Naive thymus-derived CD8-positive, alpha-beta T cell (primary cell): ENCODE measurements around the gene FAM168A. TPM values are rescaled to one million over a fixed set of nuclear protein-coding genes. Genes with fewer than 3 reads are reported as not detected.

Source experiments
- ATAC-seq, 2 donors: fragments of 150-1000 bp; cut with Tn5 transposase in 1 of 2; sonication (Bioruptor Pico), chemical (Tn5 transposase) in 1 of 2; 1 replicate in 1 of 2; 2 replicates in 1 of 2; pipeline ENCODE4 v1.10.0; 2021; ENCODE audit warnings: mild to moderate bottlenecking in 2 of 2, moderate library complexity in 2 of 2
- POLR2A ChIA-PET: fragments of 350-600 bp; sonication (Branson Sonifier 250); formaldehyde crosslinking; loops from one replicate; lab custom pipeline; 2021; ENCODE audit warnings: antibody characterized with exemption; lab: Charles Lee
- DNase-seq, 10 donors: peaks; one replicate each; pipeline versions ENCODE4 v3.0.0 to v3.0.0-alpha.2; 2020 to 2022
- H3K27ac Mint-ChIP-seq, 10 donors: one replicate each; pipeline ENCODE4 v1.8.0; 2020 to 2022; ENCODE audit warnings: mild to moderate bottlenecking in 10 of 10, mixed read lengths in 10 of 10, moderate library complexity in 4 of 10, inconsistent platforms in 1 of 10
- H3K27me3 Mint-ChIP-seq, 5 donors: one replicate each; pipeline ENCODE4 v1.8.0; 2021 to 2022; ENCODE audit warnings: mixed read lengths in 5 of 5
- H3K36me3 Mint-ChIP-seq, 3 donors: one replicate each; pipeline ENCODE4 v1.8.0; 2020 to 2022; ENCODE audit warnings: mixed read lengths in 3 of 3, mild to moderate bottlenecking in 2 of 3, inconsistent platforms in 1 of 3
- H3K4me1 Mint-ChIP-seq, 4 donors: one replicate each; pipeline ENCODE4 v1.8.0; 2021 to 2022; ENCODE audit warnings: mixed read lengths in 4 of 4
- H3K4me3 Mint-ChIP-seq, 10 donors: one replicate each; pipeline ENCODE4 v1.8.0; 2020 to 2022; ENCODE audit warnings: mild to moderate bottlenecking in 10 of 10, mixed read lengths in 10 of 10, moderate library complexity in 6 of 10, inconsistent platforms in 1 of 10
- H3K9me3 Mint-ChIP-seq, 9 donors: one replicate each; pipeline ENCODE4 v1.8.0; 2020 to 2022; ENCODE audit warnings: mixed read lengths in 9 of 9, mild to moderate bottlenecking in 3 of 9, inconsistent platforms in 1 of 9, moderate library complexity in 1 of 9
- polyA plus RNA-seq, 3 donors: library from polyadenylated mRNA; unstranded; fragments of 300-500 nt; fragmentation: Illumina TruSeq; gene quantifications; one replicate each; pipeline ENCODE4 v1.2.3, GENCODE V29; 2021
- total RNA-seq, 8 experiments: library from RNA in 2 of 8; stranded (reverse) in 2 of 8; gene quantifications; one replicate each; pipeline ENCODE4 v1.2.3 and lab custom pipeline; 2021 to 2026

Gene FAM168A
- total and polyA plus RNA-seq, 5 experiments from 2014 or later: 2.6 to 21.7 (median 5.0) TPM

- POLR2A ChIA-PET: interaction anchor here (1.0 to 1.8 kb wide), 4 partner anchors 16 to 42 kb away, joined by 3 to 18 read pairs (median 4); no protein-coding TSS in a partner anchor
- H3K9me3 Mint-ChIP-seq: no peaks in the 10 kb centered on the region
- no peaks in the 10 kb centered on the region for H3K27me3 Mint-ChIP-seq
- peak in 1 of 2 donors; percentile 4 for ATAC-seq
- peaks cover 9 to 21% (median 13%) of the 10 kb centered on the region in 4 donors for H3K4me1 Mint-ChIP-seq
- no peak for DNase-seq
- H3K4me3 Mint-ChIP-seq: no peak overlapping the region
- H3K36me3 Mint-ChIP-seq: peaks cover 0 to 20% (median 1%) of the 10 kb centered on the region in 3 donors
- H3K27ac Mint-ChIP-seq: peak overlapping the region in 5 of 10 donors; percentile 52 to 91 (median 65)
Observed at GRCh38 chr11:73393011-73393380, 204.9 kb downstream of the FAM168A start.

DNA sequence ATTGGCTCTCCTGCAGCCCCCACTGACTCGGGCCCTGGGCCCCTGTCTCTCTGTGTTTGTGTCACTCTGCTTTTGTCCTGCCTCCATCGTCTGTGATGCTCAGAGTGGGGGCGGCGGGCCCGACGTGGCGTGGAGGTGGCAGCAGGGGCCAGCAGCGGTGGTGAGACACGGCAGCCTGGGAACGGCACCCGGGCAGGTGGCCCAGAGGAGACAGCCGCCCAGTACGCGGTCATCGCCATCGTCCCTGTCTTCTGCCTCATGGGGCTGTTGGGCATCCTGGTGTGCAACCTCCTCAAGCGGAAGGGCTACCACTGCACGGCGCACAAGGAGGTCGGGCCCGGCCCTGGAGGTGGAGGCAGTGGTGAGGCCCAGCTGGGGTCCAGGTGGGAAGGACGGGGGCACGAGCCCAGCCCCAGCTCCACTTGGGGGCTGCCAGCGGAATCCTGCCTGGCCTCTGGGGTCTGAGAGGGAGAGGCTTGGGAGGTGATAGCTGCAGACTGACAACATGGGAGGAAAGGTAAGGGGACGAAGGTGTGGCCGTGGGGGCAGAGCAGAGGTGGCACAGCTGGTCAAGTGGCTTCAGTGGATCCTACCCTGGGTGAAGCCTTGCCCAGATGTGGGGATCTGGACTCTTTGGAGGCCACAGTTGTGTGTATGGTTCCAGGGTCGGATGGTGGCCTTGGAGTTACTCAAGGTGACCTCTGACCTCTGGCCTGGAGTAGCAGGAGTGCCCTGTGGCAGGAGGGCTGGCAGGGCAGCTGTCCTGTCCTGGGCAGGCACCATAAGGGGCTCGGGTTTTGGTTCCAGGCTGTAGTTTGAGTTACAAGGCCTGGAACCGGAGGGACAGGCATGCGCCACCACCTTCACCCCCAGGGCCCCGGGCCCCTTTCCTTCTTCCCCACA lies 205.6 kb downstream of the FAM168A start:
- H3K4me1 Mint-ChIP-seq: peaks cover 15 to 27% (median 17%) of the 10 kb centered on the region in 4 donors
- H3K4me3 Mint-ChIP-seq: no peak overlapping the region
- DNase-seq (peak in 1 of 10 donors; percentile 18), ATAC-seq (no peak)
- no peaks in the 10 kb centered on the region for H3K27me3 Mint-ChIP-seq
- H3K9me3 Mint-ChIP-seq: no peaks in the 10 kb centered on the region
- POLR2A ChIA-PET: interaction anchor here (1.0 to 1.8 kb wide), 4 partner anchors 15 to 41 kb away, joined by 3 to 18 read pairs (median 4); no protein-coding TSS in a partner anchor
- peaks cover 0 to 20% (median 1%) of the 10 kb centered on the region in 3 donors for H3K36me3 Mint-ChIP-seq
- peak overlapping the region in 1 of 10 donors; percentile 67 for H3K27ac Mint-ChIP-seq

- H3K27me3 Mint-ChIP-seq: no peaks in the 10 kb centered on the region
- no peak overlapping the region for H3K27ac Mint-ChIP-seq
Observed at GRCh38 chr11:73391665-73392064, 206.2 kb downstream of the FAM168A start.

DNA sequence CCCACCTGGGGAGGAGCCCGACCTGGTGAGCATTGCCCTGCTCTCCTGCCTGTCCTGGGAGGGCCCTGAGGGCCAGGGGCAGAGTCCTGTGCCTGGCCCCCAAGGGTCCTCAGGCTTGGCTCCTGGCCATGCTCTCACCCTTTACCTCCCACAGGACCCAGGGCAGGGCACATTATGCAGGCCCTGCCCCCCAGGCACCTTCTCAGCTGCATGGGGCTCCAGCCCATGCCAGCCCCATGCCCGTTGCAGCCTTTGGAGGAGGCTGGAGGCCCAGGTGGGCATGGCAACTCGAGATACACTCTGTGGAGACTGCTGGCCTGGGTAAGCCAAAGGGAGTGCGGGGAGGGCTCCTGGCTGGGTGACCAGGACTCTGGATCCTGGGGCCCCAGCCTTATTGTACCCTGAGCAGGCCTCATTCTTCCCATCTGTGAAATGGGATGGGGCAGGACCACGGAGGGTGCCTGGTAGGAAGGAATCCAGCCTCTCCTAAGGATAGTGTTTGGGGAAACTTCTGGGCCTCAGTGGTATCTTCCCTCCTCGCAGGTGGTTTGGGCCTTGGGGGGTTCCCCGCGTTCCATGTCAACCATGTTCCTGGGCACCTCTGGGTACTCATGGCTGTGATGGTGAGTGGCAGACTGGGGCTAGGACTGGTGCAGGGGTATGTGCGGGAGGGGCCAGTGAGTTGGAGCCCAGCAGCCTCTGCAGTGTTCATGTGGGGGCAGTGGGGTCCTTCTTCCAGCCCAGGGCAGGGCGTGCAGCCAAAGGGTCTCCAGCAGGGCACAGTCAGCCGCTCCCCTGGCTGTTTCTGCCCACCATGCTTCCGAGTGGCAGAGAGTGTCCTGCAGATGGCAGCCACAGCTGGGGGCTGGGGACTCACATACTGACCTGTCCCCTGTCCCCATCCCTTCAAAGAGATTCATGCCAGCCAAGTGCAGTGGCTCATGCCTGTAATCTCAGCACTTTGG lies 207.0 kb downstream of the FAM168A start:
- Mint-ChIP-seq H3K4me3 (peak overlapping the region in 1 of 10 donors; percentile 6), H3K9me3 (no peaks in the 10 kb centered on the region), H3K27ac (peak overlapping the region in 2 of 10 donors; percentile 9 to 76), H3K36me3 (peaks cover 0 to 11% (median 1%) of the 10 kb centered on the region in 3 donors), H3K4me1 (peaks cover 21 to 41% (median 32%) of the 10 kb centered on the region in 4 donors), H3K27me3 (no peaks in the 10 kb centered on the region)
- POLR2A ChIA-PET: no interaction called here
- DNase-seq (peak in 1 of 10 donors; percentile 17), ATAC-seq (no peak)

More at GRCh38 chr11:73391665-73392064, 206.2 kb downstream of the FAM168A start:
- DNase-seq: no peak
- no peaks in the 10 kb centered on the region for H3K9me3 Mint-ChIP-seq
- POLR2A ChIA-PET: no interaction called here
- H3K36me3 Mint-ChIP-seq: peaks cover 0 to 14% (median 1%) of the 10 kb centered on the region in 3 donors
- H3K4me1 Mint-ChIP-seq: peaks cover 17 to 34% (median 24%) of the 10 kb centered on the region in 4 donors
- ATAC-seq: no peak
- H3K4me3 Mint-ChIP-seq: no peak overlapping the region

- no peak for DNase-seq
- Mint-ChIP-seq H3K27ac (peak overlapping the region in 7 of 10 donors; percentile 10 to 83 (median 71)), H3K27me3 (no peaks in the 10 kb centered on the region), H3K36me3 (peaks cover 0 to 11% (median 1%) of the 10 kb centered on the region in 3 donors), H3K9me3 (no peaks in the 10 kb centered on the region), H3K4me3 (peak overlapping the region in 1 of 10 donors; percentile 40), H3K4me1 (peaks cover 22 to 51% (median 41%) of the 10 kb centered on the region in 4 donors)
- POLR2A ChIA-PET: interaction anchor here (1.1 kb wide), 1 partner anchor 13 kb away, joined by 3 read pairs; no protein-coding TSS in a partner anchor
- ATAC-seq: no peak
Observed at GRCh38 chr11:73389916-73390315, 208.0 kb downstream of the FAM168A start.

DNA sequence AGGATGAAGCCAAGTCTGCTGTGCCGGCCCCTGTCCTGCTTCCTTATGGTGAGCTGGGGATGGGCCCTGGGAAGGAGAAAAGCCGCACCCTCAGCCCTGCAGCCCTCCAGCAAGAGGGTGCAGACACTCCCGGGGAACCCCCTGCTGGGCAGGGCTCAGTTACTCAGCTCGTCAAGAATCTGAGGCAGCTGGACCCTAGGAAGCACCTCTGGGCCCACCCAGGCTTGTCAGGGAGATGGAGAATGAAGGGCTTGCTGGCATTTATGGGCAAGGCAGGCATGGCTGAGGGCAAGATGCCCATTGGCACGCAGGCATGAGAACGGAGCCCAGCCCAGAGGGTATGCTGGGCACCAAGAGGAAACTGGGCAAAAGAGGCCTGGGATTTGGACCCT lies 208.8 kb downstream of the FAM168A start:
- DNase-seq (no peak), ATAC-seq (no peak)
- peaks cover 0 to 11% (median 1%) of the 10 kb centered on the region in 3 donors for H3K36me3 Mint-ChIP-seq
- POLR2A ChIA-PET: interaction anchor here (1.0 to 1.1 kb wide), 2 partner anchors 12 to 24 kb away, joined by 3 read pairs; no protein-coding TSS in a partner anchor
- no peak overlapping the region for H3K4me3 Mint-ChIP-seq
- H3K27ac Mint-ChIP-seq: peak overlapping the region in 2 of 10 donors; percentile 76 to 83
- H3K4me1 Mint-ChIP-seq: peaks cover 28 to 59% (median 49%) of the 10 kb centered on the region in 4 donors
- no peaks in the 10 kb centered on the region for H3K9me3 Mint-ChIP-seq
- no peaks in the 10 kb centered on the region for H3K27me3 Mint-ChIP-seq

- ATAC-seq (no peak), DNase-seq (no peak)
- Mint-ChIP-seq H3K36me3 (peaks cover 0 to 10% (median 1%) of the 10 kb centered on the region in 3 donors), H3K4me3 (peak overlapping the region in 1 of 10 donors; percentile 22), H3K27ac (peak overlapping the region in 6 of 10 donors; percentile 52 to 87 (median 65)), H3K27me3 (no peaks in the 10 kb centered on the region), H3K9me3 (no peaks in the 10 kb centered on the region), H3K4me1 (peaks cover 33 to 63% (median 55%) of the 10 kb centered on the region in 4 donors)
- POLR2A ChIA-PET: interaction anchor here (1.0 to 1.3 kb wide), 2 partner anchors 9 to 23 kb away, joined by 3 read pairs; no protein-coding TSS in a partner anchor
Observed at GRCh38 chr11:73388265-73389133, 209.4 kb downstream of the FAM168A start.

DNA sequence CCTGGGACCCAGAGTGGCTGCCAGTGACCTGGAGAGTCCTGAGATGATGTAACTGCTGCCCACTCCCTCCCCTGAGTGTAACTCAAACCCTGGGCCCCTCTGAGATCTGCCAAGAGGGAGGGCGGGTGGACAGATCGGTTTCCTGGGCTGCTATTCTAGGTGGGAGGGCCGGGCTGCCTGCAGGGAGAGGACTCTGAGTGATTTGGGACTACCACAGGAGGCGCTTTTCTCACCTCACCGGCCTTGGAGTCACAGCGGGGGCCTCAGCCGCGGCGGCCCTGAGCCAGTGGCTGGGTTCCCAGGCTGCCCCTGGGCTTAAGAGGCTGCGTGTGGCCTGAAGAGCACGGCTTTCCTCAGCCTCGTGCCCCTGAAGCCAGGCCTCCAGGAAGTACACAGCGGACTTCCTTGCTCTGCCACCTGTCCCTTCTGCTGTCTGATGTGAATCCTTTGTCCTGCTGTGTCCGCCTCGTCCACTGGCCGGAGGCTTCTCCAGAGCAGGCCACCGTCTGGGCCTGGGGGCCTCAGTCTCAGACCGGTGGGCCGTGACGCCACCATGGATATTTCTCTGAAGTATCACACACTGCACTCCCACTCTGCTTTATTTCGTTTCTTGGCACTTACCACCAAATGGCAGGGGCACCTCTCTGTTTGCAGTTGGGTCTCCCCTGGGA lies 210.2 kb downstream of the FAM168A start:
- Mint-ChIP-seq H3K4me3 (peak overlapping the region in 1 of 10 donors; percentile 22), H3K27me3 (no peaks in the 10 kb centered on the region), H3K4me1 (peaks cover 35 to 66% (median 60%) of the 10 kb centered on the region in 4 donors), H3K9me3 (no peaks in the 10 kb centered on the region), H3K27ac (peak overlapping the region in 9 of 10 donors; percentile 52 to 93 (median 83)), H3K36me3 (peaks cover 0 to 9% (median 1%) of the 10 kb centered on the region in 3 donors)
- no peak for DNase-seq
- no peak for ATAC-seq
- POLR2A ChIA-PET: interaction anchor here (1.0 to 1.3 kb wide), 2 partner anchors 8 to 22 kb away, joined by 3 read pairs; no protein-coding TSS in a partner anchor

DNA sequence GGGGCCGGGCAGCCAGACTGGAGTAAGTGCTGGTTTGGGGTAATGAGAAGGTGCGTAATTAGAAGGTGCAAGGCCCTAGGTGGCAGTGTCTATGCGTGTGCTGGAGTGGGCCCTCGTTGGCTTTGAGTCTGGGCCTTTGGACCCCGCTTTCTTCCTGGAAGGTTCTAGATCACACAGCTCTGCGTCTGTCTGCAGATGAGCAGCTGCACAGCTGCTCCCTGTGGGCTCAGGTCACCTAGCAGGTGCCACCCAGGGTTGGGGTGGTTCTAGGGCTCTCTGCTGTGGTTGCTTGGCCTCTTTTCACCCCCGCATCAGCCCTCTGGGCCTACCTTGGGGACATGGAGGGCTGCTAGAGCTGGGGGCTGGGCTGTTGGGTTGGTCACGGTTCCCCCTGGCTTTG lies 211.4 kb downstream of the FAM168A start:
- peak overlapping the region in 6 of 10 donors; percentile 11 to 93 (median 78) for H3K27ac Mint-ChIP-seq
- H3K36me3 Mint-ChIP-seq: peaks cover 0 to 5% (median under 1%) of the 10 kb centered on the region in 3 donors
- H3K9me3 Mint-ChIP-seq: no peaks in the 10 kb centered on the region
- ATAC-seq (no peak), DNase-seq (no peak)
- POLR2A ChIA-PET: interaction anchor here (0.5 kb wide), 1 partner anchor 10 kb away, joined by 4 read pairs; the partner anchor contains the start of gene RELT
- no peaks in the 10 kb centered on the region for H3K27me3 Mint-ChIP-seq
- peak overlapping the region in 2 of 10 donors; percentile 29 to 55 for H3K4me3 Mint-ChIP-seq
- H3K4me1 Mint-ChIP-seq: peaks cover 37 to 78% (median 70%) of the 10 kb centered on the region in 4 donors

- DNase-seq: no peak
- ATAC-seq: no peak
- Mint-ChIP-seq H3K9me3 (no peaks in the 10 kb centered on the region), H3K27me3 (no peaks in the 10 kb centered on the region), H3K36me3 (peaks cover 0 to 5% (median 0%) of the 10 kb centered on the region in 3 donors), H3K4me3 (peak overlapping the region in 6 of 10 donors; percentile 5 to 73 (median 32)), H3K27ac (peak overlapping the region in 9 of 10 donors; percentile 35 to 88 (median 72)), H3K4me1 (peaks cover 40 to 81% (median 73%) of the 10 kb centered on the region in 4 donors)
- POLR2A ChIA-PET: interaction anchor here (0.6 kb wide), 1 partner anchor 1009 kb away, joined by 7 read pairs; no protein-coding TSS in a partner anchor
Observed at GRCh38 chr11:73386016-73386415, 211.9 kb downstream of the FAM168A start.
